A375 (cell line): ENCODE measurements around the gene CWC22. TPM values are rescaled to one million over a fixed set of nuclear protein-coding genes. Genes with fewer than 3 reads are reported as not detected.

Experiments
- small RNA-seq: library from RNA; depleted of rRNA; stranded (forward); fragments of <200 nt; gene quantifications from one replicate; pipeline ENCODE3, GENCODE V24; 2014
- total RNA-seq: library from RNA; depleted of rRNA; stranded (reverse); fragments of >200 nt; shearing (Covaris generic); gene quantifications from 2 replicates; pipeline ENCODE4 v1.2.3, GENCODE V29; 2014; rRNA removed

The CWC22 gene
- total RNA-seq, result 18.3 TPM in 2 replicates

GRCh38 chr2:180006781-180007579, at the start of gene CWC22:
TSS of gene CWC22 (minus strand) at chr2:180007297. CDS start at chr2:179993341, 13,956 bp downstream.

Small RNA genes lying within 50 kb of the gene (small RNA-seq; reads per million reads assigned to genes)
- not detected for gene RF00416

Other genes starting within 250 kb of the CWC22 start
- gene ZNF385B, start 145.7 kb downstream of the CWC22 start, total RNA-seq, result not detected in 2 replicates